ENCODE measurements around the gene TAGAP. TPM values are rescaled to one million over a fixed set of nuclear protein-coding genes. Genes with fewer than 3 reads are reported as not detected.

Gene TAGAP
- total and polyA plus RNA-seq, 10 of the 15 experiments (the other 5 are each of a cell fraction or from before 2014, with no cell fraction given): 5.3 to 27.4 (median 18.9) TPM

DNA sequence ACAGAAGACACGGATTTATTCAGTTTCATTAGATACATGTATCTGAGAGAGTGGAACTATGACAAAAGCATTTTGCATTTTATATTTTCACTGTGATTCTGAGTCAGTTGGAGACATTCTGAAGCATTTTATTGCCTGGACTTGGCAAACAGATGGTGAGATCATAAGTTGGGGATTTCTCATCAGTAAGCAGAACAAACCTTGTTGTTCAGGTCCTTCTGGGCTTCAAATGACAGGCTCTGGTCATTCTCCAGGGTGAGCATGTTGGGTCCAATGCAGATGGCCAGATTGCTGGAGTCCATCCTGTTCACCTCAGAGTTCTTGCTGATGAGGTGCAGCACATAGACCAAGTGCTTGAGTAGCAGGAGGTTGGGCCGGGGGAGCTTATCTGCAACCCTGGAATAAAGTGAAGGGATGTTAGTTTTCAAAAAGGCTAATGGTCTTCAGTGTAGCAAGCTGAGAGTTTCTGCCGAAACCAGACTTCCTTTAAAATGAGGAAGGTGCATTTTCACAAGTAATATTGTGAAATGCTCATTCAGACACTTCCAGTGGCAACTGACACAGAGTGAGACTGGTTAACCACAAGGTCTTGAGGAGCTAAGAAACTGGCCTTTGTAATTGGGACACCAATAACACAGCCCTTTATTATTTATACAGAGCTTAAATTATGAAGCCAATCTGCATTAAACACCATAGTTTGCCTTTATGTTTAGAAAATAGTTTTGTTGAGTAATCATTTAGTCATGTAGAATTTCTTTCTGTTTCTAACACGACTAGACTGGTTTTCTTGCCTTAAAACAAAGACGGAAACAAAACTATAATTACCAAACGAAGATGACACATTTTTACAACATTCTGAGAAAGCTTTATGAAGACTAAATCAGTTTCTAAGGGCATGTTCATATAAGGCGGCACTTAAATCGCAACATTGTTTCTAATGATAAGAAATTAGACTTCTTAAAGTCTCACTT, 5.6 kb downstream of the TAGAP start (continued):
- TF ChIP-seq, protein P1, sequence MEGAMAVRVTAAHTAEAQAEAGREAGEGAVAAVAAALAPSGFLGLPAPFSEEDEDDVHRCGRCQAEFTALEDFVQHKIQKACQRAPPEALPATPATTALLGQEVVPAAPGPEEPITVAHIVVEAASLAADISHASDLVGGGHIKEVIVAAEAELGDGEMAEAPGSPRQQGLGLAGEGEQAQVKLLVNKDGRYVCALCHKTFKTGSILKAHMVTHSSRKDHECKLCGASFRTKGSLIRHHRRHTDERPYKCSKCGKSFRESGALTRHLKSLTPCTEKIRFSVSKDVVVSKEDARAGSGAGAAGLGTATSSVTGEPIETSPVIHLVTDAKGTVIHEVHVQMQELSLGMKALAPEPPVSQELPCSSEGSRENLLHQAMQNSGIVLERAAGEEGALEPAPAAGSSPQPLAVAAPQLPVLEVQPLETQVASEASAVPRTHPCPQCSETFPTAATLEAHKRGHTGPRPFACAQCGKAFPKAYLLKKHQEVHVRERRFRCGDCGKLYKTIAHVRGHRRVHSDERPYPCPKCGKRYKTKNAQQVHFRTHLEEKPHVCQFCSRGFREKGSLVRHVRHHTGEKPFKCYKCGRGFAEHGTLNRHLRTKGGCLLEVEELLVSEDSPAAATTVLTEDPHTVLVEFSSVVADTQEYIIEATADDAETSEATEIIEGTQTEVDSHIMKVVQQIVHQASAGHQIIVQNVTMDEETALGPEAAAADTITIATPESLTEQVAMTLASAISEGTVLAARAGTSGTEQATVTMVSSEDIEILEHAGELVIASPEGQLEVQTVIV (IDR thresholded peaks at IDR 0.05; ENCODE audit: borderline replicate concordance, partially characterized antibody): no peak
- TF ChIP-seq FOS (IDR thresholded peaks at IDR 0.05; ENCODE audit: borderline replicate concordance, extremely low read depth, insufficient read length) (no peak), GABPA (IDR thresholded peaks at IDR 0.05; ENCODE audit: low read depth) (no peak), JUNB (IDR thresholded peaks at IDR 0.05) (peak; percentile 93), ZSCAN29 (IDR thresholded peaks at IDR 0.05) (no peak), SIN3A (IDR thresholded peaks at IDR 0.05; ENCODE audit: low read depth, low read length) (no peak), NR2C2 (IDR thresholded peaks at IDR 0.05; ENCODE audit: borderline replicate concordance, control insufficient read depth, insufficient read length, low read depth) (no peak), MEF2B (IDR thresholded peaks at IDR 0.05; ENCODE audit: partially characterized antibody, poor library complexity, severe bottlenecking) (peak; percentile 53), GATAD2B (conservative IDR thresholded peaks at IDR 0.05; ENCODE audit: low read depth) (peak; percentile 60; the same call in 1 of the 2 replicates), SMC3 (IDR thresholded peaks at IDR 0.05; ENCODE audit: borderline replicate concordance, low read length) (no peak), SPI1 (IDR thresholded peaks at IDR 0.05; ENCODE audit: borderline replicate concordance, insufficient read depth, low read depth, low read length) (peak; percentile 91), HSF1 (IDR thresholded peaks at IDR 0.05; ENCODE audit: low read depth, low read length) (no peak), POLR2A (IDR thresholded peaks at IDR 0.05; ENCODE audit: low read depth, low read length) (no peak), ZNF207 (IDR thresholded peaks at IDR 0.05; ENCODE audit: borderline replicate concordance) (peak; percentile 50; the same call in 1 of the 2 replicates), ESRRA (IDR thresholded peaks at IDR 0.05; ENCODE audit: low read length) (no peak), RUNX3 (IDR thresholded peaks at IDR 0.05; ENCODE audit: low read length) (peak; percentile 99), NFIC (IDR thresholded peaks at IDR 0.05; ENCODE audit: low read depth, low read length) (peak; percentile 95), YBX1 (IDR thresholded peaks at IDR 0.05) (no peak), KDM1A (IDR thresholded peaks at IDR 0.05; ENCODE audit: borderline replicate concordance) (no peak)
- TF ChIP-seq, protein P2, sequence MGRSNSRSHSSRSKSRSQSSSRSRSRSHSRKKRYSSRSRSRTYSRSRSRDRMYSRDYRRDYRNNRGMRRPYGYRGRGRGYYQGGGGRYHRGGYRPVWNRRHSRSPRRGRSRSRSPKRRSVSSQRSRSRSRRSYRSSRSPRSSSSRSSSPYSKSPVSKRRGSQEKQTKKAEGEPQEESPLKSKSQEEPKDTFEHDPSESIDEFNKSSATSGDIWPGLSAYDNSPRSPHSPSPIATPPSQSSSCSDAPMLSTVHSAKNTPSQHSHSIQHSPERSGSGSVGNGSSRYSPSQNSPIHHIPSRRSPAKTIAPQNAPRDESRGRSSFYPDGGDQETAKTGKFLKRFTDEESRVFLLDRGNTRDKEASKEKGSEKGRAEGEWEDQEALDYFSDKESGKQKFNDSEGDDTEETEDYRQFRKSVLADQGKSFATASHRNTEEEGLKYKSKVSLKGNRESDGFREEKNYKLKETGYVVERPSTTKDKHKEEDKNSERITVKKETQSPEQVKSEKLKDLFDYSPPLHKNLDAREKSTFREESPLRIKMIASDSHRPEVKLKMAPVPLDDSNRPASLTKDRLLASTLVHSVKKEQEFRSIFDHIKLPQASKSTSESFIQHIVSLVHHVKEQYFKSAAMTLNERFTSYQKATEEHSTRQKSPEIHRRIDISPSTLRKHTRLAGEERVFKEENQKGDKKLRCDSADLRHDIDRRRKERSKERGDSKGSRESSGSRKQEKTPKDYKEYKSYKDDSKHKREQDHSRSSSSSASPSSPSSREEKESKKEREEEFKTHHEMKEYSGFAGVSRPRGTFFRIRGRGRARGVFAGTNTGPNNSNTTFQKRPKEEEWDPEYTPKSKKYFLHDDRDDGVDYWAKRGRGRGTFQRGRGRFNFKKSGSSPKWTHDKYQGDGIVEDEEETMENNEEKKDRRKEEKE (IDR thresholded peaks at IDR 0.05): no peak
- TF ChIP-seq, protein P3, sequence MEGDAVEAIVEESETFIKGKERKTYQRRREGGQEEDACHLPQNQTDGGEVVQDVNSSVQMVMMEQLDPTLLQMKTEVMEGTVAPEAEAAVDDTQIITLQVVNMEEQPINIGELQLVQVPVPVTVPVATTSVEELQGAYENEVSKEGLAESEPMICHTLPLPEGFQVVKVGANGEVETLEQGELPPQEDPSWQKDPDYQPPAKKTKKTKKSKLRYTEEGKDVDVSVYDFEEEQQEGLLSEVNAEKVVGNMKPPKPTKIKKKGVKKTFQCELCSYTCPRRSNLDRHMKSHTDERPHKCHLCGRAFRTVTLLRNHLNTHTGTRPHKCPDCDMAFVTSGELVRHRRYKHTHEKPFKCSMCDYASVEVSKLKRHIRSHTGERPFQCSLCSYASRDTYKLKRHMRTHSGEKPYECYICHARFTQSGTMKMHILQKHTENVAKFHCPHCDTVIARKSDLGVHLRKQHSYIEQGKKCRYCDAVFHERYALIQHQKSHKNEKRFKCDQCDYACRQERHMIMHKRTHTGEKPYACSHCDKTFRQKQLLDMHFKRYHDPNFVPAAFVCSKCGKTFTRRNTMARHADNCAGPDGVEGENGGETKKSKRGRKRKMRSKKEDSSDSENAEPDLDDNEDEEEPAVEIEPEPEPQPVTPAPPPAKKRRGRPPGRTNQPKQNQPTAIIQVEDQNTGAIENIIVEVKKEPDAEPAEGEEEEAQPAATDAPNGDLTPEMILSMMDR (IDR thresholded peaks at IDR 0.05 in 2 of 3, conservative IDR thresholded peaks at IDR 0.05 in 1 of 3; ENCODE audit: control insufficient read depth in 2 of 3, extremely low read depth in 1 of 3, insufficient read depth in 1 of 3, low read depth in 3 of 3, low read length in 3 of 3): no peak
